HG03565 (cell line): ENCODE results near the gene KDSR.
"Not testable (repeated sequence)": the region's sequence is repeated elsewhere in the genome, so short reads cannot be mapped to it uniquely, and the experiment has no call there.

ENCODE experiments used
- ATAC-seq: cut with Tn5 transposase; IDR thresholded peaks from one replicate; pipeline ENCODE4 v1.9.1; 2021; ENCODE audit warnings: mild to moderate bottlenecking, moderate library complexity; ENCODE audit not compliant: unreplicated experiment

Gene KDSR

GRCh38 chr18:63366213-63367052, 573 bp downstream of the KDSR start:
- peak; percentile 23 for ATAC-seq

- no peak for ATAC-seq
These were observed 1.2 kb downstream of the KDSR start for GRCh38 chr18:63365876-63366212.

- no peak for ATAC-seq
These were observed 3.1 kb downstream of the KDSR start for GRCh38 chr18:63363951-63364350.

- not testable (repeated sequence) for ATAC-seq
These were observed 3.6 kb downstream of the KDSR start for GRCh38 chr18:63363420-63363819.

GRCh38 chr18:63356272-63356896, 10.6 kb downstream of the KDSR start:
- no peak for ATAC-seq

GRCh38 chr18:63350230-63350629, 16.8 kb downstream of the KDSR start:
- ATAC-seq: no peak

- ATAC-seq: no peak
These were observed 18.4 kb downstream of the KDSR start for GRCh38 chr18:63348508-63349136.

- ATAC-seq: no peak
These were observed 20.4 kb downstream of the KDSR start for GRCh38 chr18:63346480-63347183.

GRCh38 chr18:63346031-63346430, 21.0 kb downstream of the KDSR start:
- ATAC-seq: no peak

GRCh38 chr18:63344918-63345317, 22.1 kb downstream of the KDSR start:
- ATAC-seq: no peak

GRCh38 chr18:63344263-63344662, 22.7 kb downstream of the KDSR start:
- no peak for ATAC-seq

GRCh38 chr18:63342206-63342605, 24.8 kb downstream of the KDSR start:
- peak; percentile 53 for ATAC-seq

- ATAC-seq: no peak
These were observed 27.0 kb downstream of the KDSR start for GRCh38 chr18:63339920-63340484.

GRCh38 chr18:63336366-63337099, 30.5 kb downstream of the KDSR start:
- ATAC-seq: no peak

GRCh38 chr18:63331105-63331504, 35.9 kb downstream of the KDSR start:
- ATAC-seq: no peak

- ATAC-seq: no peak
These were observed 37.4 kb downstream of the KDSR start for GRCh38 chr18:63329431-63330145.

GRCh38 chr18:63326011-63326410, 41.0 kb downstream of the KDSR start:
- ATAC-seq: no peak

GRCh38 chr18:63325086-63325686, 41.8 kb downstream of the KDSR start:
- ATAC-seq: no peak

GRCh38 chr18:63322908-63323634, 43.9 kb downstream of the KDSR start:
- ATAC-seq: no peak
